ENCODE results near the gene SVOP. TPM values are rescaled to one million over a fixed set of nuclear protein-coding genes. Genes with fewer than 3 reads are reported as not detected.
"Not testable (repeated sequence)": the region's sequence is repeated elsewhere in the genome, so short reads cannot be mapped to it uniquely, and the experiment has no call there.

The SVOP gene
- total and polyA plus RNA-seq, 4 donors: 0.10 TPM; not detected in 3

DNA sequence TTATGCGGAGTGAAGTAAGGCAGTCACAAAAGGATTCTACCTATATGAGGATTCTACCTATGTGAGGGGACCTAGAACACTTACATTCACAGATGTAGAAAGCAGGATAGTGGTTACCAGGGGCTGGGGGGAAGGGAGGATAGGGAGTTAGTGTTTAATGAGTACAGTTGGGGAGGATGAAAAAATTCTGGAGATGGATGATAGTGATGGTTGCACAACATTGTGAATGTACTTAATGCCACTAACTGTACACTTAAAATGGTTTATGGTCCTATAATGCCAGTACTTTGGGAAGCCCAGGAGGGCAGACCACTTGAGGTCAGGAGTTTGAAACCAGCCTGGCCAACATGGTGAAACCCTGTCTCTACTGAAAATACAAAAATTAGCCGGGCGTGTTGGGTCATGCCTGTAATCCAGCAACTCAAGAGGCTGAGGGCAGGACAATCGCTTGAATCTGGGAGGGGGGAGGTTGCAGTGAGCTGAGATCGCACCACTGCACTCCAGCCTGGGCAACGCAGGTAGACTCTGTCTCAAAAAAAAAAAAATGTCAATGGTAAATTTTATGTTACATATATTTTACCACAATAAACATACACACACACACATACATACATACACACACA lies 25.4 kb downstream of the SVOP start:
- no peak for TF ChIP-seq TAF1 (conservative IDR thresholded peaks at IDR 0.05)
- TF ChIP-seq SP1 (IDR thresholded peaks at IDR 0.05): no peak
- no peak for TF ChIP-seq JUND (IDR thresholded peaks at IDR 0.05)
- TF ChIP-seq, protein P1, sequence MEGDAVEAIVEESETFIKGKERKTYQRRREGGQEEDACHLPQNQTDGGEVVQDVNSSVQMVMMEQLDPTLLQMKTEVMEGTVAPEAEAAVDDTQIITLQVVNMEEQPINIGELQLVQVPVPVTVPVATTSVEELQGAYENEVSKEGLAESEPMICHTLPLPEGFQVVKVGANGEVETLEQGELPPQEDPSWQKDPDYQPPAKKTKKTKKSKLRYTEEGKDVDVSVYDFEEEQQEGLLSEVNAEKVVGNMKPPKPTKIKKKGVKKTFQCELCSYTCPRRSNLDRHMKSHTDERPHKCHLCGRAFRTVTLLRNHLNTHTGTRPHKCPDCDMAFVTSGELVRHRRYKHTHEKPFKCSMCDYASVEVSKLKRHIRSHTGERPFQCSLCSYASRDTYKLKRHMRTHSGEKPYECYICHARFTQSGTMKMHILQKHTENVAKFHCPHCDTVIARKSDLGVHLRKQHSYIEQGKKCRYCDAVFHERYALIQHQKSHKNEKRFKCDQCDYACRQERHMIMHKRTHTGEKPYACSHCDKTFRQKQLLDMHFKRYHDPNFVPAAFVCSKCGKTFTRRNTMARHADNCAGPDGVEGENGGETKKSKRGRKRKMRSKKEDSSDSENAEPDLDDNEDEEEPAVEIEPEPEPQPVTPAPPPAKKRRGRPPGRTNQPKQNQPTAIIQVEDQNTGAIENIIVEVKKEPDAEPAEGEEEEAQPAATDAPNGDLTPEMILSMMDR (IDR thresholded peaks at IDR 0.05; ENCODE audit: low read depth, low read length, missing input control): no peak
- WGBS: 96% methylated on average over 6 of the region's 6 CpGs
- DNase-seq (ENCODE audit: low spot score): no peak
- H3K4me3 ChIP-seq (ENCODE audit: low read depth in 1 of 3, low read length in 3 of 3): no peak overlapping the region
- no peak overlapping the region for H3K9ac ChIP-seq (ENCODE audit: low read depth in 1 of 2, low read length in 2 of 2)
- H3K9me3 ChIP-seq (ENCODE audit: control insufficient read depth in 4 of 4, low read length in 3 of 4): no peaks in the 10 kb centered on the region
- H3K27me3 ChIP-seq (ENCODE audit: control insufficient read depth in 4 of 4, insufficient read depth in 4 of 4, low read length in 3 of 4): peaks cover 0 to 2% (median 0%) of the 10 kb centered on the region in 4 donors
- H3K4me1 ChIP-seq (ENCODE audit: control insufficient read depth in 4 of 4, insufficient read depth in 4 of 4, low read length in 3 of 4): no peaks in the 10 kb centered on the region
- H3K36me3 ChIP-seq (ENCODE audit: control insufficient read depth in 4 of 4, insufficient read depth in 3 of 4, low read depth in 1 of 4, low read length in 3 of 4): no peaks in the 10 kb centered on the region
- no peak overlapping the region for H3K27ac ChIP-seq (ENCODE audit: low read depth in 1 of 2, low read length in 2 of 2)

GRCh38 chr12:108990103-108990502 lies 30.8 kb downstream of the SVOP start:
- not testable (repeated sequence) for H3K9me3 ChIP-seq (ENCODE audit: control insufficient read depth in 4 of 4, low read length in 3 of 4); H3K4me1 ChIP-seq (ENCODE audit: control insufficient read depth in 4 of 4, insufficient read depth in 4 of 4, low read length in 3 of 4); H3K4me3 ChIP-seq (ENCODE audit: low read depth in 1 of 3, low read length in 3 of 3); H3K27me3 ChIP-seq (ENCODE audit: control insufficient read depth in 4 of 4, insufficient read depth in 4 of 4, low read length in 3 of 4); H3K27ac ChIP-seq (ENCODE audit: low read depth in 1 of 2, low read length in 2 of 2); H3K36me3 ChIP-seq (ENCODE audit: control insufficient read depth in 4 of 4, insufficient read depth in 3 of 4, low read depth in 1 of 4, low read length in 3 of 4); DNase-seq (ENCODE audit: low spot score); H3K9ac ChIP-seq (ENCODE audit: low read depth in 1 of 2, low read length in 2 of 2)
- 47% methylated on average over 5 of the region's 5 CpGs for WGBS

- no peak overlapping the region for H3K4me3 ChIP-seq (ENCODE audit: low read depth in 1 of 3, low read length in 3 of 3)
- peaks cover 0 to 2% (median 0%) of the 10 kb centered on the region in 4 donors for H3K27me3 ChIP-seq (ENCODE audit: control insufficient read depth in 4 of 4, insufficient read depth in 4 of 4, low read length in 3 of 4)
- H3K4me1 ChIP-seq (ENCODE audit: control insufficient read depth in 4 of 4, insufficient read depth in 4 of 4, low read length in 3 of 4): no peaks in the 10 kb centered on the region
- H3K9me3 ChIP-seq (ENCODE audit: control insufficient read depth in 4 of 4, low read length in 3 of 4): no peaks in the 10 kb centered on the region
- no peak overlapping the region for H3K9ac ChIP-seq (ENCODE audit: low read depth in 1 of 2, low read length in 2 of 2)
- TF ChIP-seq ZBTB33 (IDR thresholded peaks at IDR 0.05): no peak
- TF ChIP-seq, protein P1 (IDR thresholded peaks at IDR 0.05; ENCODE audit: low read depth, low read length, missing input control): no peak
- TF ChIP-seq HNF4A (conservative IDR thresholded peaks at IDR 0.05): no peak
- TF ChIP-seq, protein P2, sequence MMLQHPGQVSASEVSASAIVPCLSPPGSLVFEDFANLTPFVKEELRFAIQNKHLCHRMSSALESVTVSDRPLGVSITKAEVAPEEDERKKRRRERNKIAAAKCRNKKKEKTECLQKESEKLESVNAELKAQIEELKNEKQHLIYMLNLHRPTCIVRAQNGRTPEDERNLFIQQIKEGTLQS (IDR thresholded peaks at IDR 0.05): no peak
- TF ChIP-seq, protein P3, sequence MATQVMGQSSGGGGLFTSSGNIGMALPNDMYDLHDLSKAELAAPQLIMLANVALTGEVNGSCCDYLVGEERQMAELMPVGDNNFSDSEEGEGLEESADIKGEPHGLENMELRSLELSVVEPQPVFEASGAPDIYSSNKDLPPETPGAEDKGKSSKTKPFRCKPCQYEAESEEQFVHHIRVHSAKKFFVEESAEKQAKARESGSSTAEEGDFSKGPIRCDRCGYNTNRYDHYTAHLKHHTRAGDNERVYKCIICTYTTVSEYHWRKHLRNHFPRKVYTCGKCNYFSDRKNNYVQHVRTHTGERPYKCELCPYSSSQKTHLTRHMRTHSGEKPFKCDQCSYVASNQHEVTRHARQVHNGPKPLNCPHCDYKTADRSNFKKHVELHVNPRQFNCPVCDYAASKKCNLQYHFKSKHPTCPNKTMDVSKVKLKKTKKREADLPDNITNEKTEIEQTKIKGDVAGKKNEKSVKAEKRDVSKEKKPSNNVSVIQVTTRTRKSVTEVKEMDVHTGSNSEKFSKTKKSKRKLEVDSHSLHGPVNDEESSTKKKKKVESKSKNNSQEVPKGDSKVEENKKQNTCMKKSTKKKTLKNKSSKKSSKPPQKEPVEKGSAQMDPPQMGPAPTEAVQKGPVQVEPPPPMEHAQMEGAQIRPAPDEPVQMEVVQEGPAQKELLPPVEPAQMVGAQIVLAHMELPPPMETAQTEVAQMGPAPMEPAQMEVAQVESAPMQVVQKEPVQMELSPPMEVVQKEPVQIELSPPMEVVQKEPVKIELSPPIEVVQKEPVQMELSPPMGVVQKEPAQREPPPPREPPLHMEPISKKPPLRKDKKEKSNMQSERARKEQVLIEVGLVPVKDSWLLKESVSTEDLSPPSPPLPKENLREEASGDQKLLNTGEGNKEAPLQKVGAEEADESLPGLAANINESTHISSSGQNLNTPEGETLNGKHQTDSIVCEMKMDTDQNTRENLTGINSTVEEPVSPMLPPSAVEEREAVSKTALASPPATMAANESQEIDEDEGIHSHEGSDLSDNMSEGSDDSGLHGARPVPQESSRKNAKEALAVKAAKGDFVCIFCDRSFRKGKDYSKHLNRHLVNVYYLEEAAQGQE (IDR thresholded peaks at IDR 0.05): no peak
- TF ChIP-seq YY1 (IDR thresholded peaks at IDR 0.05): no peak
- no peak for TF ChIP-seq MAX (IDR thresholded peaks at IDR 0.05)
- no peak for TF ChIP-seq HNF4G (IDR thresholded peaks at IDR 0.05)
- no peak for TF ChIP-seq JUND (IDR thresholded peaks at IDR 0.05)
- no peak for TF ChIP-seq NR2F2 (IDR thresholded peaks at IDR 0.05)
- no peak for TF ChIP-seq RXRA (IDR thresholded peaks at IDR 0.05)
- TF ChIP-seq TAF1 (conservative IDR thresholded peaks at IDR 0.05): no peak
- no peak overlapping the region for H3K27ac ChIP-seq (ENCODE audit: low read depth in 1 of 2, low read length in 2 of 2)
- DNase-seq (ENCODE audit: low spot score): no peak
- 50% methylated on average over 5 of the region's 5 CpGs for WGBS
- H3K36me3 ChIP-seq (ENCODE audit: control insufficient read depth in 4 of 4, insufficient read depth in 3 of 4, low read depth in 1 of 4, low read length in 3 of 4): no peaks in the 10 kb centered on the region
Measured at GRCh38 chr12:108989376-108989775, 31.5 kb downstream of the SVOP start.
